Brain microvascular endothelial cell (primary cell): ENCODE results near the gene TRIM13.

Experiments used
- DNase-seq: peaks from one replicate; pipeline ENCODE4 v3.0.0-alpha.2; 2020
- H3K27ac ChIP-seq: fragments of 250-450 bp; sonication (Bioruptor Pico); 2 replicates; pipeline ENCODE4 v1.5.1; 2020; ENCODE audit warnings: mild to moderate bottlenecking, moderate library complexity
- H3K27me3 ChIP-seq: fragments of 250-450 bp; sonication (Bioruptor Pico); replicated peaks from 2 replicates; pipeline ENCODE4 v1.5.1; 2020; ENCODE audit warnings: mild to moderate bottlenecking
- H3K36me3 ChIP-seq: fragments of 250-450 bp; sonication (Bioruptor Pico); replicated peaks from 2 replicates; pipeline ENCODE4 v1.5.1; 2020; ENCODE audit warnings: mild to moderate bottlenecking
- H3K4me3 ChIP-seq: 2 replicates; pipeline ENCODE4 v1.5.1; 2011; ENCODE audit warnings: low read depth, mild to moderate bottlenecking, control low read depth, low read length, moderate library complexity
- in situ Hi-C: cut with HindIII; loops from 2 replicates; pipeline ENCODE4 v1.10.0; 2017; ENCODE audit warnings: low sequenced_read_pairs, low pct_ligation_motif_present
- TF ChIP-seq, protein P1 (sequence below): IDR thresholded peaks from 2 replicates; pipeline ENCODE4 v1.5.1; 2011; ENCODE audit warnings: low read depth, mild to moderate bottlenecking, moderate library complexity, low read length, control low read depth, inconsistent platforms; ENCODE audit errors: missing control alignments

Gene TRIM13

DNA sequence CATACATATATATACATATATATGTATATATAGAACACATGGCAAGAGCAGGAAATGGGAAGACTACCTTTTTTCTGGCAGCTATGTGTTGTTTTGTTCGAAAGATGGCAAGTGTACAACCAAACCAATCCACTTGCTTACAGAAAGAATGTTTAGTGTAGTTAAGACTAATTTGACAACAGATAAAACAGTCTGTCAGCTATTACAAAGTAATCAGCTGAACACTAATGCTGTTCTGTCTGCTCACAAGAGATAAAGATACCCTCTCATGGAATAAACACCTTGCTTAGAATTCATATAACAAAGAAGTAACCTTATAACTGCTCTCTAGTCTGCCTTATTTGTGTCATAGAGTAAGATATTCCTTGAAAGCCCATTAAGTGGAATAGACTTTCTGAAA lies 17.5 kb downstream of the TRIM13 start:
- Histone ChIP-seq H3K27ac (no peak overlapping the region), H3K36me3 (peaks cover 18% of the 10 kb centered on the region), H3K4me3 (no peak overlapping the region), H3K27me3 (no peaks in the 10 kb centered on the region)
- DNase-seq, result no peak
- TF ChIP-seq, protein P1, sequence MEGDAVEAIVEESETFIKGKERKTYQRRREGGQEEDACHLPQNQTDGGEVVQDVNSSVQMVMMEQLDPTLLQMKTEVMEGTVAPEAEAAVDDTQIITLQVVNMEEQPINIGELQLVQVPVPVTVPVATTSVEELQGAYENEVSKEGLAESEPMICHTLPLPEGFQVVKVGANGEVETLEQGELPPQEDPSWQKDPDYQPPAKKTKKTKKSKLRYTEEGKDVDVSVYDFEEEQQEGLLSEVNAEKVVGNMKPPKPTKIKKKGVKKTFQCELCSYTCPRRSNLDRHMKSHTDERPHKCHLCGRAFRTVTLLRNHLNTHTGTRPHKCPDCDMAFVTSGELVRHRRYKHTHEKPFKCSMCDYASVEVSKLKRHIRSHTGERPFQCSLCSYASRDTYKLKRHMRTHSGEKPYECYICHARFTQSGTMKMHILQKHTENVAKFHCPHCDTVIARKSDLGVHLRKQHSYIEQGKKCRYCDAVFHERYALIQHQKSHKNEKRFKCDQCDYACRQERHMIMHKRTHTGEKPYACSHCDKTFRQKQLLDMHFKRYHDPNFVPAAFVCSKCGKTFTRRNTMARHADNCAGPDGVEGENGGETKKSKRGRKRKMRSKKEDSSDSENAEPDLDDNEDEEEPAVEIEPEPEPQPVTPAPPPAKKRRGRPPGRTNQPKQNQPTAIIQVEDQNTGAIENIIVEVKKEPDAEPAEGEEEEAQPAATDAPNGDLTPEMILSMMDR, result no peak
- in situ Hi-C loops, result no loop called here

DNA sequence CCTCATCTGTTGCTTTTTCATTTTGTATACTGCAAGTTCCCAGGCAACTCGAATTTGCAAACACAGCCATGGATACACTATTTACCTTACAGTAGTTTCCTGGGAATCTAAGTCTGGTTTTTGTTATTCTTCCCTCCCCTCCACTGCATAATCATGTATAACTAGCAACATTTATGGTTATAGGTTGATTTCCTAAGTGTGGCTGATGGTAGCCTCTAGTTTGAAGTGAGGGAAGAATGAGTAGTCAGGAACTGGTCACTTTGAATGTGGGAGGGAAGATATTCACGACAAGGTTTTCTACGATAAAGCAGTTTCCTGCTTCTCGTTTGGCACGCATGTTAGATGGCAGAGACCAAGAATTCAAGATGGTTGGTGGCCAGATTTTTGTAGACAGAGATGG lies 18.4 kb downstream of the TRIM13 start, which contains the start of gene KCNRG:
TSS of gene KCNRG (plus strand) at position 187 of the 400 bp plus-strand sequence. CDS start at position 237, 50 bp downstream.
- H3K36me3 ChIP-seq, result peaks cover 18% of the 10 kb centered on the region
- DNase-seq, result no peak
- in situ Hi-C loops, result no loop called here
- H3K27me3 ChIP-seq, result no peaks in the 10 kb centered on the region
- no peak within 1 kb of the TSS for H3K4me3 ChIP-seq
- TF ChIP-seq, protein P1, result no peak
- H3K27ac ChIP-seq, result no peak within 1 kb of the TSS

DNA sequence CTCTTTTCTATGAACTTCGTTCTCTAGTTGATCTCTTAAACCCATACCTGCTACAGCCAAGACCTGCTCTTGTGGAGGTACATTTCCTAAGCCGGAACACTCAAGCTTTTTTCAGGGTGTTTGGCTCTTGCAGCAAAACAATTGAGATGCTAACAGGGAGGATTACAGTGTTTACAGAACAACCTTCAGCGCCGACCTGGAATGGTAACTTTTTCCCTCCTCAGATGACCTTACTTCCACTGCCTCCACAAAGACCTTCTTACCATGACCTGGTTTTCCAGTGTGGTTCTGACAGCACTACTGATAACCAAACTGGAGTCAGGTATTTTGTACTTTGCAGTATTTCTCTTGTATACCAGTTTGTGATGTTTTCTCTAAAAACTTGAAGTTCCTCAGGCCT lies 18.9 kb downstream of the TRIM13 start:
- Histone ChIP-seq H3K36me3 (peaks cover 21% of the 10 kb centered on the region), H3K4me3 (no peak overlapping the region), H3K27me3 (no peaks in the 10 kb centered on the region), H3K27ac (no peak overlapping the region)
- DNase-seq, result no peak
- in situ Hi-C loops, result no loop called here
- TF ChIP-seq, protein P1, result no peak

DNA sequence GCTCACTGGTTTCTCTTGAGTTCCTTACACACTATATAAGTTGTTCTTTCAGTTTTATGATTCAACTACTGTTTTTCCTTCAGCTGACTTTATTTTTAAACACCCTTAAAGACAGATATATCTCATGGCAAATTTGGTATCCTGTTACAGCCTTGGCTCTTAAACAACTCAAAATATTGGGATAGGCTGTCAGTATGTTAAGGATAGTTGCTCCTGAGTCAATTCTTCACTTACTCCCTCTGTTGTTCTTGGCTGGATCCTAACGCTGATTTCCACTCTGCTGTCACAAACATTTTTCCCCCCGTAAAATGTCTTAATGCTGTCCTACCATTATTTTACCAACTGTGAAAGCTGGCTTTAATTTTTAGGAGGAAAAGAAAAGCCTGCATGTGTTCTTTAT lies 19.6 kb downstream of the TRIM13 start:
- H3K4me3 ChIP-seq, result no peak overlapping the region

DNA sequence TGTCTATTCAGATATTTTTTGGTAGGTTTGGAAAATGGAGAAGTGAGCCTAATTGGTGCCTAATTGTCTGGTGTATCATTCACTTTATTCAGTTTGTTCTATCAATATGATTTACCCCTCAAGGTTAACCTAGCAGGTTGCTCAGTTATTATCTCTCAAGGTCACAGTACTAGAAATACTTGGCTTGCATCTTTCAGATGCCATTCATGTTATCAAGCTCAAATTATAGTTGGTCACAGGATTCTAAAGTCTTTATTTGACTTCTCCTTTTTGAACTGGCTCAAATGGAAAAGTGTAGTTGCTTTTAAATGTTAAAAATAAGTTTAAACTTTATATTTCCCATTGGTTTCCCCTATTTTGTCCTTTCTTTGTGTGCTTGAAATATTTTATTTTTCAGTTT lies 21.0 kb downstream of the TRIM13 start:
- no peak overlapping the region for H3K4me3 ChIP-seq
- in situ Hi-C loops, result no loop called here
- TF ChIP-seq, protein P1, result no peak
- peaks cover 7% of the 10 kb centered on the region for H3K36me3 ChIP-seq
- no peak for DNase-seq
- H3K27ac ChIP-seq, result no peak overlapping the region
- H3K27me3 ChIP-seq, result no peaks in the 10 kb centered on the region

More for the DNA sequence above, 19.6 kb downstream of the TRIM13 start:
- in situ Hi-C loops, result no loop called here
- TF ChIP-seq, protein P1, result no peak
- peak; percentile 36 for DNase-seq
- Histone ChIP-seq H3K27ac (no peak overlapping the region), H3K36me3 (peaks cover 21% of the 10 kb centered on the region), H3K27me3 (no peaks in the 10 kb centered on the region)

DNA sequence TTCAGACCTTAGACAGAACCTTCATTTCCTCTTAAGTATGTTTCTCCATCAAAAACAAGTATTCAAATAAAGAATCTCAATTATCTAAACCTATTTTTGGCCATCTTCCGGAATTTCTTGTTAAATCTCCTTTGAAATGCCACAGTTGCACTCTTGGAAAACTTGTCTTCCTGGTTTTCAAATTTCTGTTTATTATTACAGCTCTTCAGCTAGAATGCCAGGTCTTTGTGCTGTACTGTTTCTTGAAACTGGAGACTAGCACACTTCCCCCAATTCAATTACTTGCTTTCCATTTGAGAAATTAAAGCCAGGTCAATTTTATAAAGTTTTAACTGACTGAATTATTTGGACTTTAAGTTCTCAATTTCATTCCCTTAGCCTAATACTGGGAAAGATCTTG lies 28.6 kb downstream of the TRIM13 start:
- Histone ChIP-seq H3K27me3 (no peaks in the 10 kb centered on the region), H3K36me3 (peaks cover 5% of the 10 kb centered on the region), H3K4me3 (no peak overlapping the region), H3K27ac (no peak overlapping the region)
- in situ Hi-C loops, result no loop called here
- TF ChIP-seq, protein P1, result no peak
- no peak for DNase-seq
